Vagina (tissue), 2 donors: ENCODE measurements around the gene MXD1. TPM values are rescaled to one million over a fixed set of nuclear protein-coding genes. Genes with fewer than 3 reads are reported as not detected.

Experiments used
- DNase-seq, 2 donors: peaks; one replicate each; pipeline ENCODE4 v3.0.0-alpha.2; 2017; ENCODE audit errors: extremely low spot score in 2 of 2
- H3K27ac ChIP-seq: fragments of 200-600 bp; sonication (generic); one replicate; pipeline ENCODE4 v1.5.1; 2019
- H3K27me3 ChIP-seq: fragments of 200-600 bp; sonication (generic); one replicate; pipeline ENCODE4 v1.5.1; 2019
- H3K36me3 ChIP-seq, 2 donors: fragments of 200-600 bp; sonication (generic); one replicate each; pipeline ENCODE4 v1.5.1; 2017 to 2019
- H3K4me1 ChIP-seq: fragments of 200-600 bp; sonication (generic); one replicate; pipeline ENCODE4 v1.5.1; 2019
- H3K4me3 ChIP-seq, 2 donors: fragments of 200-600 bp; sonication (generic); 1 replicate in 1 of 2; 2 replicates in 1 of 2; pipeline ENCODE4 v1.5.1; 2016 to 2019
- H3K9me3 ChIP-seq: fragments of 200-600 bp; sonication (generic); one replicate; pipeline ENCODE4 v1.5.1; 2019
- CTCF ChIP-seq, 3 experiments: fragments of 450-650 bp in 2 of 3; fragments of 200-600 bp in 1 of 3; sonication (generic) in 1 of 3; IDR thresholded peaks; one replicate each; pipeline ENCODE4 v1.5.1; 2017 to 2019; ENCODE audit warnings: antibody characterized with exemption in 3 of 3, mild to moderate bottlenecking in 2 of 3, moderate library complexity in 2 of 3
- POLR2A ChIP-seq, 2 donors: fragments of 450-650 bp; IDR thresholded peaks; one replicate each; pipeline ENCODE4 v1.6.1; 2017; ENCODE audit warnings: antibody characterized with exemption in 2 of 2, mild to moderate bottlenecking in 2 of 2, moderate library complexity in 2 of 2
- POLR2AphosphoS5 ChIP-seq, 2 donors: sonication (generic); formaldehyde crosslinking; IDR thresholded peaks; one replicate each; pipeline ENCODE4 v1.9.0; 2017; ENCODE audit warnings: antibody characterized with exemption in 2 of 2, mild to moderate bottlenecking in 2 of 2, low read depth in 1 of 2; ENCODE audit not compliant: insufficient read depth in 1 of 2
- intact Hi-C: fragments of 100-400 bp; cut with DNase I; formaldehyde crosslinking; loops from one replicate; pipeline ENCODE4 v1.15.1; 2023
- total RNA-seq: library from RNA; depleted of rRNA; stranded (reverse); fragments of >200 nt; gene quantifications from one replicate; pipeline ENCODE4 v1.2.3, GENCODE V29; 2016

MXD1 gene
- total RNA-seq, 1 donor from 2014 or later, result 55.2 TPM

GRCh38 chr2:69958480-69958879 is 43.6 kb downstream of the MXD1 start:
- Histone ChIP-seq H3K4me3 (no peak overlapping the region), H3K27ac (no peak overlapping the region), H3K36me3 (no peaks in the 10 kb centered on the region), H3K9me3 (no peaks in the 10 kb centered on the region), H3K27me3 (no peaks in the 10 kb centered on the region), H3K4me1 (no peaks in the 10 kb centered on the region)
- no peak for TF ChIP-seq POLR2AphosphoS5 (IDR thresholded peaks at IDR 0.05; ENCODE audit: insufficient read depth in 1 of 2, low read depth in 1 of 2)
- intact Hi-C loops, result no loop called here
- DNase-seq, result no peak

DNA sequence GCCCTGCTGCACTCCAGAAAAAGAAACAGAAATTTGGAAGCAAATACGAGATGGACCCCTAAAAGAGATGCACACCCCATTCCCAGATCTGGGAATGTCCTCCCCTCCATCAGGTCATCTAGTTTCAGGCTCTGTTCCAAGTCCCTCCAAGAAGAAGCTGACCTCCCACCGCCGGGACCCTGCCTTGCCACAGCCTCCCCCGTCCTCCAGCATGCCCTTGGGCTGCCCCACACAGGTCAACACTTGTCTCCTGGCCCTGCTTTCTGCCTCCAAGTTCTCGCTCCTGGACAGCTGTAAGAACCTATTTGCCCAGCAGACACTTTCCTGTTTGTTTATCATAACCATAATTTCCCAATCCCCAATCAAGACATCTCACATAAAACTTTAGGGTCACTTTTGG is 44.5 kb downstream of the MXD1 start:
- TF ChIP-seq POLR2A (IDR thresholded peaks at IDR 0.05) (no peak), POLR2AphosphoS5 (IDR thresholded peaks at IDR 0.05; ENCODE audit: insufficient read depth in 1 of 2, low read depth in 1 of 2) (no peak), CTCF (IDR thresholded peaks at IDR 0.05) (no peak)
- no peak for DNase-seq
- Histone ChIP-seq H3K9me3 (no peaks in the 10 kb centered on the region), H3K27ac (no peak overlapping the region), H3K4me1 (no peaks in the 10 kb centered on the region), H3K4me3 (no peak overlapping the region), H3K36me3 (no peaks in the 10 kb centered on the region), H3K27me3 (no peaks in the 10 kb centered on the region)
- intact Hi-C loops, result no loop called here

GRCh38 chr2:69960821-69961220 is 45.9 kb downstream of the MXD1 start:
- H3K9me3 ChIP-seq, result no peaks in the 10 kb centered on the region
- H3K27ac ChIP-seq, result no peak overlapping the region
- H3K4me1 ChIP-seq, result no peaks in the 10 kb centered on the region
- no peak for TF ChIP-seq POLR2AphosphoS5 (IDR thresholded peaks at IDR 0.05; ENCODE audit: insufficient read depth in 1 of 2, low read depth in 1 of 2)
- TF ChIP-seq CTCF (IDR thresholded peaks at IDR 0.05), result no peak
- no peak for TF ChIP-seq POLR2A (IDR thresholded peaks at IDR 0.05)
- H3K27me3 ChIP-seq, result no peaks in the 10 kb centered on the region
- no peaks in the 10 kb centered on the region for H3K36me3 ChIP-seq
- DNase-seq, result no peak
- intact Hi-C loops, result no loop called here
- no peak overlapping the region for H3K4me3 ChIP-seq

DNA sequence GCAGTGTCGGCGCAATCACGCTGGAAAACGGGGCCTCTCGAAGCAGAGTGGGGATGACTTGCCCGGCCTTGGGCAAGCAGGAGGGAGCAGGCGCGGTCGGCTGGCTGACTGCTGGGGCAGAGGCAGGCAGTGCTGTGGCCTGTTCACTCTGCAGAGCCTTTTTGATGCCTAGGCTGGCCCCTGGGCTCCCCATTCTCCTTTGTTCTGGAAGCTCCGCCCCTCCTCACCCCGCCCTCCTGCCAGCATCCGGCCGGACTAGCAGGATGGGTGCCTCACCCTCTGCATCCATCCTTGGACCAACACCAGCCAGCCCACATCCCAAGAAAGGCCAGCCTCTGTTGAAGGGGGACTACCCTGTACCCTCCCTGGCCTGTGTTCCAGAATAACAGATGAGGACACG is 46.6 kb downstream of the MXD1 start, which contains the start of gene ASPRV1:
TSS of gene ASPRV1 (minus strand) at position 136 of the 400 bp plus-strand sequence. CDS start 195 bp downstream, outside the sequence.
- DNase-seq, result no peak
- no peak within 1 kb of the TSS for H3K27ac ChIP-seq
- no peaks in the 10 kb centered on the region for H3K4me1 ChIP-seq
- no peaks in the 10 kb centered on the region for H3K36me3 ChIP-seq
- no peaks in the 10 kb centered on the region for H3K27me3 ChIP-seq
- no peaks in the 10 kb centered on the region for H3K9me3 ChIP-seq
- TF ChIP-seq POLR2A (IDR thresholded peaks at IDR 0.05), result no peak
- no peak for TF ChIP-seq CTCF (IDR thresholded peaks at IDR 0.05)
- TF ChIP-seq POLR2AphosphoS5 (IDR thresholded peaks at IDR 0.05; ENCODE audit: insufficient read depth in 1 of 2, low read depth in 1 of 2), result no peak
- intact Hi-C loops, result no loop called here
- no peak within 1 kb of the TSS for H3K4me3 ChIP-seq

GRCh38 chr2:69962986-69963730 is 48.2 kb downstream of the MXD1 start:
- intact Hi-C loops, result no loop called here
- H3K9me3 ChIP-seq, result no peaks in the 10 kb centered on the region
- H3K4me3 ChIP-seq, result no peak overlapping the region

More at GRCh38 chr2:69962986-69963730, 48.2 kb downstream of the MXD1 start:
- H3K4me1 ChIP-seq, result no peaks in the 10 kb centered on the region
- no peaks in the 10 kb centered on the region for H3K36me3 ChIP-seq
- TF ChIP-seq CTCF (IDR thresholded peaks at IDR 0.05) (no peak), POLR2AphosphoS5 (IDR thresholded peaks at IDR 0.05; ENCODE audit: insufficient read depth in 1 of 2, low read depth in 1 of 2) (no peak), POLR2A (IDR thresholded peaks at IDR 0.05) (no peak)
- no peak for DNase-seq
- no peak overlapping the region for H3K27ac ChIP-seq
- no peaks in the 10 kb centered on the region for H3K27me3 ChIP-seq
